Ovary (tissue), 3 donors: ENCODE data around the gene OTUD4.

Experiments used
- CTCF ChIP-seq, 3 donors: fragments of 450-650 bp in 2 of 3; fragments of 200-600 bp in 1 of 3; IDR thresholded peaks; one replicate each; pipeline versions ENCODE4 v1.5.1 to v1.8.0; 2016 to 2022; ENCODE audit warnings: antibody characterized with exemption in 3 of 3, mild to moderate bottlenecking in 1 of 3
- EP300 ChIP-seq: sonication (generic); formaldehyde crosslinking; IDR thresholded peaks from one replicate; pipeline ENCODE4 v1.6.1; 2017; ENCODE audit warnings: antibody characterized with exemption
- POLR2A ChIP-seq: fragments of 450-650 bp; IDR thresholded peaks from one replicate; pipeline ENCODE4 v1.6.1; 2017; ENCODE audit warnings: antibody characterized with exemption, mild to moderate bottlenecking, moderate library complexity
- donor health status: DM: no; HTN: no; CAD: no.

GRCh38 chr4:145090380-145090779, 90.0 kb downstream of the OTUD4 start:
- TF ChIP-seq POLR2A (no peak), CTCF (IDR thresholded peaks at IDR 0.05) (no peak), EP300 (no peak)
